OCI-LY7 (cell line): ENCODE measurements around the gene LRRC46.

Experiments
- EZH2phosphoT487 ChIP-seq: fragments of 200-600 bp; sonication (generic); IDR thresholded peaks from 2 replicates; pipeline ENCODE4 v1.6.1; 2018; ENCODE audit warnings: low read depth, borderline replicate concordance, mild to moderate bottlenecking, mixed run types, antibody characterized with exemption, low read length, moderate library complexity, mixed read lengths
- TF ChIP-seq, protein P1 (sequence below): fragments of 200-600 bp; sonication (generic); conservative IDR thresholded peaks from 2 replicates; pipeline ENCODE4 v1.5.1; 2014; ENCODE audit warnings: mild to moderate bottlenecking, antibody characterized with exemption, low read length, moderate library complexity, mixed read lengths

DNA sequence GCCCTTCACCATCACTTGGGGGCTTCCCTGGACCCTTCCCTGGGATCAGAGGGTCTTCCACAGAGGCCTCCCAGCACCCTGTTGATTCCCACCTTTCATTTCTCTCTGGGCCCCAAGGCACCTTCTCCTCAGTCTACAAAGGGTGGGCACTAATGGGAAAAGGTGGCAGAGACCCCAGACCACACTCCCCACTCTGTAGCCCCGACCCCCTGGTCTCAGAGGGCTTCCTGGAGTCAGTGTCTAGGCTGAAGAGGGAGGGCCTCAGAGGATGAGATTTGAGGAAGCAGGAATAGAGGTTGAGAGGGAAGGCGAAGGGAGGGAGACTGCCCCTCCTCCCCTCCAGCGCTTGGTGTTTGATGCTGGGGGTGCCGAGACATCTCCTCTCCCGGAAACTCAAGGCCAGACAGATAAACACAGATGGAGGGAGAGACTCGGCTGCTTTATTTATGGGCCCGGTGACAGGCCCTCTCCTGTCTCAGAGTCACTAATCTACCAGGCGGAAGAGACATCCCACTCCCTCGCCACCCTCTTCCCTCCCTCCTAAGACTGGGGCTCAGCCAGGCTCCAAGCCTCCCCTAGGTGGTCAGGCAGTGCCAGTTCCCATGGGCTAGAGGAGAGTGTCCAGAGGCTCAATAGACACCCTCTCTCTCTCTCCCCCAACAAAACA, 46.0 kb downstream of the LRRC46 start:
- TF ChIP-seq, protein P1, sequence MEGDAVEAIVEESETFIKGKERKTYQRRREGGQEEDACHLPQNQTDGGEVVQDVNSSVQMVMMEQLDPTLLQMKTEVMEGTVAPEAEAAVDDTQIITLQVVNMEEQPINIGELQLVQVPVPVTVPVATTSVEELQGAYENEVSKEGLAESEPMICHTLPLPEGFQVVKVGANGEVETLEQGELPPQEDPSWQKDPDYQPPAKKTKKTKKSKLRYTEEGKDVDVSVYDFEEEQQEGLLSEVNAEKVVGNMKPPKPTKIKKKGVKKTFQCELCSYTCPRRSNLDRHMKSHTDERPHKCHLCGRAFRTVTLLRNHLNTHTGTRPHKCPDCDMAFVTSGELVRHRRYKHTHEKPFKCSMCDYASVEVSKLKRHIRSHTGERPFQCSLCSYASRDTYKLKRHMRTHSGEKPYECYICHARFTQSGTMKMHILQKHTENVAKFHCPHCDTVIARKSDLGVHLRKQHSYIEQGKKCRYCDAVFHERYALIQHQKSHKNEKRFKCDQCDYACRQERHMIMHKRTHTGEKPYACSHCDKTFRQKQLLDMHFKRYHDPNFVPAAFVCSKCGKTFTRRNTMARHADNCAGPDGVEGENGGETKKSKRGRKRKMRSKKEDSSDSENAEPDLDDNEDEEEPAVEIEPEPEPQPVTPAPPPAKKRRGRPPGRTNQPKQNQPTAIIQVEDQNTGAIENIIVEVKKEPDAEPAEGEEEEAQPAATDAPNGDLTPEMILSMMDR: no peak
- no peak for TF ChIP-seq EZH2phosphoT487
